Measurements from ENCODE around the gene VWA3B.

DNA sequence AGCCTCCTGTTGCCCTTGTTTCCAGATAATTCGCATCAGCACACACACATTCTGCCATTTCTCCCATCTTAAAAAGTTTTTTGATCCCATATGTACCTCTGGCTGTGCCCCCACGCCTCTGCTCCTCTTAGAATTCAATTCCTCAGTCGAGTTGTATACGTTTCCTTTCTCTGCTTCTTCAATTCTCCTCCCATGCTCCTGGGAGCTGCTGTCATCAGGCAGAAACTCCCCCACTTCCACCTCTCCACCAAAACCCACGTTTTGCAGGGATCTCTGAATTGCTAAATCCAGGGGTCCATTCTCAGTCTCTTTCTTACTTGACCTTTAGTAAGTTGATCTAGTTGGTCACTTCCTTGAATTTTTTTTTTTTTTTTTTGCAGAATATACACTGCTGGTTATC is 98.8 kb downstream of the VWA3B start:
- TF ChIP-seq, protein P1, sequence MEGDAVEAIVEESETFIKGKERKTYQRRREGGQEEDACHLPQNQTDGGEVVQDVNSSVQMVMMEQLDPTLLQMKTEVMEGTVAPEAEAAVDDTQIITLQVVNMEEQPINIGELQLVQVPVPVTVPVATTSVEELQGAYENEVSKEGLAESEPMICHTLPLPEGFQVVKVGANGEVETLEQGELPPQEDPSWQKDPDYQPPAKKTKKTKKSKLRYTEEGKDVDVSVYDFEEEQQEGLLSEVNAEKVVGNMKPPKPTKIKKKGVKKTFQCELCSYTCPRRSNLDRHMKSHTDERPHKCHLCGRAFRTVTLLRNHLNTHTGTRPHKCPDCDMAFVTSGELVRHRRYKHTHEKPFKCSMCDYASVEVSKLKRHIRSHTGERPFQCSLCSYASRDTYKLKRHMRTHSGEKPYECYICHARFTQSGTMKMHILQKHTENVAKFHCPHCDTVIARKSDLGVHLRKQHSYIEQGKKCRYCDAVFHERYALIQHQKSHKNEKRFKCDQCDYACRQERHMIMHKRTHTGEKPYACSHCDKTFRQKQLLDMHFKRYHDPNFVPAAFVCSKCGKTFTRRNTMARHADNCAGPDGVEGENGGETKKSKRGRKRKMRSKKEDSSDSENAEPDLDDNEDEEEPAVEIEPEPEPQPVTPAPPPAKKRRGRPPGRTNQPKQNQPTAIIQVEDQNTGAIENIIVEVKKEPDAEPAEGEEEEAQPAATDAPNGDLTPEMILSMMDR (IDR thresholded peaks at IDR 0.05), result no peak
- TF ChIP-seq POLR2A (IDR thresholded peaks at IDR 0.05), result no peak
- no peak for TF ChIP-seq POLR2AphosphoS5 (IDR thresholded peaks at IDR 0.05)
